ENCODE data around the gene AP1S1. TPM values are rescaled to one million over a fixed set of nuclear protein-coding genes. Genes with fewer than 3 reads are reported as not detected.
"Not testable (repeated sequence)": the region's sequence is repeated elsewhere in the genome, so short reads cannot be mapped to it uniquely, and the experiment has no call there.

Gene AP1S1
- polyA plus RNA-seq, 2 of the 4 experiments (the other 2 are of a cell fraction), result 107 to 181 TPM

DNA sequence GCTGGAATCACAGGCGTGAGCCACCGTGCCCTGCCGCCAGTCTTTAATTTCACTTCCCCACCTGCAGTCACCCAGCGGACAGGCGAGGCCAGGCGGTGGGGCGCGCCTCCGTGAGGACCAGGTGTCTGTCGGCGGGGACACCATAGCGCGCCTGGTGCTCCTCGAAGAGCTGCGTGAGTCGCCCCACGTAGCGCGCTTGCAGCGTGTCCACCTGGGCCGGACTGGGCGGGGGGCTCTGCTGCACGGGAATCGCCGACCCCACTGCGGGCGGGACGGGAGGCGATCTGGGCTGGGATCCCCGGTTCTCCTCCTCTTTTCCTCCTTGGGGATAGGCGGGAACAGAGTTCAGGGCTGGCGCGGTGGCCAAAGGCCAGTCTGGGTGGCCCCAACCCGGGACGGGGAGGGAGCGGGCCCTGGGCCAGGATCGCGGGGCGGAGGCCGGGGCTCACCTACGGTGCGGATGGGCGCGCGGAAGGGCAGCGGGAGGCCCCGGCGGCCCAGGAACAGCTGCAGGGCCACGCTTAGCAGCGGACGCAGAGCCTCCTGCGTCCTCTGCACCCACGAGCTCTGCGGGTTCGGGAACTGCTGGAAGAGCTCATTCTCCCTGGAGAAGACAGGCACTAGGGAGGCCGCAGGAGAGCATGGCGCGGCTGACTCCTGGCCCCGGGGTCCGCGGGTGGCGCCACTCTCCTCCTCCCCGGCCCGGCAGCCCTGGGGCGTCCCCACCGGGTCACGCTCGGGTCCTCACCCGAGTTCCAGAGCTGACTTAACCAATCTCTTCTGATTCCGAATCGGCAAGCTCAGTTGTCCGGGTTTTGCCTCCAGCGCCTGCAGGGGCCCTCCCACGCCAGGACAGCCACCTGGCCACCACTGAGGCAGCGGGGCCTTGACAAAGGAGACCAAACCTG is 47.7 kb downstream of the AP1S1 start (continued):
- TF ChIP-seq, protein P1, sequence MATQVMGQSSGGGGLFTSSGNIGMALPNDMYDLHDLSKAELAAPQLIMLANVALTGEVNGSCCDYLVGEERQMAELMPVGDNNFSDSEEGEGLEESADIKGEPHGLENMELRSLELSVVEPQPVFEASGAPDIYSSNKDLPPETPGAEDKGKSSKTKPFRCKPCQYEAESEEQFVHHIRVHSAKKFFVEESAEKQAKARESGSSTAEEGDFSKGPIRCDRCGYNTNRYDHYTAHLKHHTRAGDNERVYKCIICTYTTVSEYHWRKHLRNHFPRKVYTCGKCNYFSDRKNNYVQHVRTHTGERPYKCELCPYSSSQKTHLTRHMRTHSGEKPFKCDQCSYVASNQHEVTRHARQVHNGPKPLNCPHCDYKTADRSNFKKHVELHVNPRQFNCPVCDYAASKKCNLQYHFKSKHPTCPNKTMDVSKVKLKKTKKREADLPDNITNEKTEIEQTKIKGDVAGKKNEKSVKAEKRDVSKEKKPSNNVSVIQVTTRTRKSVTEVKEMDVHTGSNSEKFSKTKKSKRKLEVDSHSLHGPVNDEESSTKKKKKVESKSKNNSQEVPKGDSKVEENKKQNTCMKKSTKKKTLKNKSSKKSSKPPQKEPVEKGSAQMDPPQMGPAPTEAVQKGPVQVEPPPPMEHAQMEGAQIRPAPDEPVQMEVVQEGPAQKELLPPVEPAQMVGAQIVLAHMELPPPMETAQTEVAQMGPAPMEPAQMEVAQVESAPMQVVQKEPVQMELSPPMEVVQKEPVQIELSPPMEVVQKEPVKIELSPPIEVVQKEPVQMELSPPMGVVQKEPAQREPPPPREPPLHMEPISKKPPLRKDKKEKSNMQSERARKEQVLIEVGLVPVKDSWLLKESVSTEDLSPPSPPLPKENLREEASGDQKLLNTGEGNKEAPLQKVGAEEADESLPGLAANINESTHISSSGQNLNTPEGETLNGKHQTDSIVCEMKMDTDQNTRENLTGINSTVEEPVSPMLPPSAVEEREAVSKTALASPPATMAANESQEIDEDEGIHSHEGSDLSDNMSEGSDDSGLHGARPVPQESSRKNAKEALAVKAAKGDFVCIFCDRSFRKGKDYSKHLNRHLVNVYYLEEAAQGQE (IDR thresholded peaks at IDR 0.05), result no peak
- TF ChIP-seq, protein P2, sequence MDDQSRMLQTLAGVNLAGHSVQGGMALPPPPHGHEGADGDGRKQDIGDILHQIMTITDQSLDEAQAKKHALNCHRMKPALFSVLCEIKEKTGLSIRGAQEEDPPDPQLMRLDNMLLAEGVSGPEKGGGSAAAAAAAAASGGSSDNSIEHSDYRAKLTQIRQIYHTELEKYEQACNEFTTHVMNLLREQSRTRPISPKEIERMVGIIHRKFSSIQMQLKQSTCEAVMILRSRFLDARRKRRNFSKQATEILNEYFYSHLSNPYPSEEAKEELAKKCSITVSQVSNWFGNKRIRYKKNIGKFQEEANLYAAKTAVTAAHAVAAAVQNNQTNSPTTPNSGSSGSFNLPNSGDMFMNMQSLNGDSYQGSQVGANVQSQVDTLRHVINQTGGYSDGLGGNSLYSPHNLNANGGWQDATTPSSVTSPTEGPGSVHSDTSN (IDR thresholded peaks at IDR 0.05), result no peak
- TF ChIP-seq, protein P3, sequence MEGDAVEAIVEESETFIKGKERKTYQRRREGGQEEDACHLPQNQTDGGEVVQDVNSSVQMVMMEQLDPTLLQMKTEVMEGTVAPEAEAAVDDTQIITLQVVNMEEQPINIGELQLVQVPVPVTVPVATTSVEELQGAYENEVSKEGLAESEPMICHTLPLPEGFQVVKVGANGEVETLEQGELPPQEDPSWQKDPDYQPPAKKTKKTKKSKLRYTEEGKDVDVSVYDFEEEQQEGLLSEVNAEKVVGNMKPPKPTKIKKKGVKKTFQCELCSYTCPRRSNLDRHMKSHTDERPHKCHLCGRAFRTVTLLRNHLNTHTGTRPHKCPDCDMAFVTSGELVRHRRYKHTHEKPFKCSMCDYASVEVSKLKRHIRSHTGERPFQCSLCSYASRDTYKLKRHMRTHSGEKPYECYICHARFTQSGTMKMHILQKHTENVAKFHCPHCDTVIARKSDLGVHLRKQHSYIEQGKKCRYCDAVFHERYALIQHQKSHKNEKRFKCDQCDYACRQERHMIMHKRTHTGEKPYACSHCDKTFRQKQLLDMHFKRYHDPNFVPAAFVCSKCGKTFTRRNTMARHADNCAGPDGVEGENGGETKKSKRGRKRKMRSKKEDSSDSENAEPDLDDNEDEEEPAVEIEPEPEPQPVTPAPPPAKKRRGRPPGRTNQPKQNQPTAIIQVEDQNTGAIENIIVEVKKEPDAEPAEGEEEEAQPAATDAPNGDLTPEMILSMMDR (IDR thresholded peaks at IDR 0.05), result no peak

DNA sequence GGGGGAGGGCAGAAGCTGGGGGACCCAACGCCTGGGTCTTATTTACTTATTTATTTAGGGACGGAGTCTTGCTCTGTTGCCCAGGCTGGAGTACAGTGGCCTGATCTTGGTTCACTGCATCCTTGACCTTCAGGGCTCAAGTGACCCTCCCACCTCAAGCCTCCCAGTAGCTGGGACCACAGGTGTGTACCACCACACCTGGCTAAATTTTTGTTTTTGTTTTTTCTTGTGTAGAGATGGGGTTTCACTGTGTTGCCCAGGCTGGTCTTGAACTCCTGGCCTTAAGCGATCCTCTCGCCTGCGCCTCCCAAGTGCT is 48.3 kb downstream of the AP1S1 start:
- ATAC-seq (no peak), DNase-seq (ENCODE audit: low read depth in 1 of 2, low spot score in 1 of 2) (no peak), FAIRE-seq (no peak)
- Histone ChIP-seq H3K4me1 (peaks cover 10% of the 10 kb centered on the region), H3K4me3 (no peak overlapping the region), H3K9me3 (no peaks in the 10 kb centered on the region), H3K4me2 (no peak overlapping the region), H3K27ac (no peak overlapping the region)
- WGBS (ENCODE audit: missing lambda C conversion rate), result 84% methylated on average over 5 of the region's 5 CpGs
- no peak for TF ChIP-seq JUNB (IDR thresholded peaks at IDR 0.05)
- no peak for TF ChIP-seq FOSB (CRISPR knock-in tag; IDR thresholded peaks at IDR 0.05)
- no peak for TF ChIP-seq TP53 (CRISPR knock-in tag; IDR thresholded peaks at IDR 0.05)
- POLR2A ChIA-PET, result no interaction called here
- CTCF ChIA-PET, result interaction anchor here (1.0 to 10.4 kb wide), 6 partner anchors 9 to 60 kb away, joined by 3 to 93 read pairs (median 4); no protein-coding TSS in a partner anchor

DNA sequence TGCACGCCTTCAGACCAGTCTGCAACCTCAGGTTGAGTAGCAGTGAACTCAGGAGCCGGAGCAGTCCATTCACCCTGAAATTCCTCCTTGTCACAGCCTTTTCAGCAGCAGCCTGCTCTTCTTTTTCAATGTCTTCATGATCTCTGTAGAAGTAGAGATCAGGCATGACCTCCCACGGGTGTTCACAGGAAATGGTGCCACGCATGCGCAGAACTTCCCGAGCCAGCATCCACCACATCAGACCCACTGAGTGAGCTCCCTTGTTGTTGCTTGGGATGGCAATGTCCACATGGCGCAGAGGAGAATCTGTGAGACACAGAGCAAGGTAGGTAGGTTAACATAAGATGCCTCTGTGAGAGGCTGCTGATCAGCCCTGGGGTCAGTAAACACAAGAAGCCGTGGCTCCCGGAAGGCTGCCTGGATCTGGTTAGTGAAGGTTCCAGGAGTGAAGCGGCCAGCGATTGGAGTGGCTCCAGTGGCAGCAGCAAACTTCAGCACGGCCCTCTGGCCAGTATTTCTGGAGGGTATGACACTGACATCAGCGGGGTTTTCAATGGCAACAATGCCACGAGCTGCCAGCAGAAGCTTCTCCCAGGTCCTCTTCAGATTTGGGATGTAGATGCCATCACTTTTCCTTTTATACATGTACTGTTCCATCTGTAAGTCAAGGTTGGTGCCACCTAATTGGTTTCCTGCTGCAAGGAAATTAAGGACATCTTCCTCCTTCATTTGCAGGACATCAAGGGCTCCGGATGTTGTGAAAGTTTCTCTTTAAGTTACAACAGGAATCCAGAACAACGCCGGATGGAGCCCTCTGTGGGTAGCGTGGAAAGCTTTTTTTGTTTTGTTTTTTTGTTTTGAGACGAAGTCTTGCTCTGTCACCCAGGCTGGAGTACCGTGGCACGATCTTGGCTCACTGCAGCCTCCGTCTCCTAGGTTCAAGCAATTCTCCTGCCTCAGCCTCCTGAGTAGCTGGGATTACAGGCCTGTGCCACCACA is 49.8 kb downstream of the AP1S1 start:
- ATAC-seq; H3K9me3 ChIP-seq; FAIRE-seq; H3K4me2 ChIP-seq; DNase-seq (ENCODE audit: low read depth in 1 of 2, low spot score in 1 of 2); H3K4me3 ChIP-seq; H3K27ac ChIP-seq: not testable (repeated sequence)
- ChIA-PET CTCF (interaction anchor here (0.5 to 10.4 kb wide), 9 partner anchors 9 to 111 kb away, joined by 3 to 93 read pairs (median 3); partner anchors contain the start of gene PLOD3), POLR2A (interaction anchor here (1.7 kb wide), 1 partner anchor 14 kb away, joined by 4 read pairs; the partner anchor contains the start of genes PLOD3 and ZNHIT1)
- WGBS (ENCODE audit: missing lambda C conversion rate), result 69% methylated on average over 22 of the region's 22 CpGs
- H3K4me1 ChIP-seq, result peaks cover 10% of the 10 kb centered on the region

DNA sequence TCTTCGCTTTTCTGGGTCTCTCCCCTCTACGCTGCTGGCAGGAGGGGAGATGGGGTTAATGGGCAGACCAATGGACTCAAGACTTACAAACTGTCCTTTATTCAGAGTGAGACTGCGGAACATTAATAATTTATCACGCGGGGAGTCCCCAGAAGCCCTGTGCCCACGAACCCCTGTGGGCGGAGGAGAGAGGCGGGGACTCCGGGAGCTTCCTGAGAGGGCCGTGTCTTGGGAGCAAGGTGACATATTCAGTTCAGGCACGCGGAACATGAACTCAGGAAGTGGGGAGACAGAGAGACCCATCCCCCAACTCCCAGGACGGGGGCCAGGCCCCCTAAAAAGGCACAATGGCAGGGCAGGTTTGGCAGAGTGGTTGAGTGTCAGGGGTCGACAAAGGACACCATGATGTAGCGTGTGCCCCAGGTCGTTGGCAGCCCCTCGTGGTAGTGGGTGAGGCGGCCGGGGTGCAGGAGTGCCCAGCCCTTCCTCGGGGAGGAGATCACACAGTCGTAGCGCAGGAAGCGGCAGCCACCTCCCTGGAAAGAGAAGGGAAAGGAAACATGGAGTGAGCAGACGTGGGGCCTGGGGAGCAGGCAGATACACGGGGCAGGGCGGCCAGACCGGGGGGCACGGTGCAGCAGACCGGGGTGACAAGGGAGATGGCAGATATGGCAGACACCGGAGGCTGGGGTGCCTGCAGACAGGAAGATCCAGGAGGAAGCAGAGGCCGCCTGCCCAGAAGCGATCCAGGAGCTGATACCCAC is 51.8 kb downstream of the AP1S1 start:
- Histone ChIP-seq H3K4me2 (no peak overlapping the region), H3K9me3 (no peaks in the 10 kb centered on the region), H3K4me1 (peaks cover 2% of the 10 kb centered on the region), H3K4me3 (no peak overlapping the region), H3K27ac (no peak overlapping the region)
- ATAC-seq (no peak), FAIRE-seq (no peak), DNase-seq (ENCODE audit: low read depth in 1 of 2, low spot score in 1 of 2) (no peak)
- ChIA-PET POLR2A (interaction anchor here (1.7 kb wide), 1 partner anchor 12 kb away, joined by 4 read pairs; the partner anchor contains the start of genes PLOD3 and ZNHIT1), CTCF (interaction anchor here (1.8 to 10.4 kb wide), 3 partner anchors 11 to 62 kb away, joined by 9 to 93 read pairs (median 13); partner anchors contain the start of genes PLOD3 and ZNHIT1)
- 85% methylated on average over 32 of the region's 32 CpGs for WGBS (ENCODE audit: missing lambda C conversion rate)
- TF ChIP-seq CEBPB (IDR thresholded peaks at IDR 0.05) (no peak), EHF (CRISPR knock-in tag; IDR thresholded peaks at IDR 0.05) (no peak), ZSCAN20 (CRISPR knock-in tag; IDR thresholded peaks at IDR 0.05) (no peak), CBX8 (IDR thresholded peaks at IDR 0.05) (no peak), KDM5A (IDR thresholded peaks at IDR 0.05) (no peak), HOXB5 (CRISPR knock-in tag; IDR thresholded peaks at IDR 0.05) (no peak), JUNB (IDR thresholded peaks at IDR 0.05) (no peak), GATA3 (IDR thresholded peaks at IDR 0.05; ENCODE audit: borderline replicate concordance) (no peak), PHF8 (IDR thresholded peaks at IDR 0.05; ENCODE audit: borderline replicate concordance, low read depth) (no peak)
- TF ChIP-seq, protein P4, sequence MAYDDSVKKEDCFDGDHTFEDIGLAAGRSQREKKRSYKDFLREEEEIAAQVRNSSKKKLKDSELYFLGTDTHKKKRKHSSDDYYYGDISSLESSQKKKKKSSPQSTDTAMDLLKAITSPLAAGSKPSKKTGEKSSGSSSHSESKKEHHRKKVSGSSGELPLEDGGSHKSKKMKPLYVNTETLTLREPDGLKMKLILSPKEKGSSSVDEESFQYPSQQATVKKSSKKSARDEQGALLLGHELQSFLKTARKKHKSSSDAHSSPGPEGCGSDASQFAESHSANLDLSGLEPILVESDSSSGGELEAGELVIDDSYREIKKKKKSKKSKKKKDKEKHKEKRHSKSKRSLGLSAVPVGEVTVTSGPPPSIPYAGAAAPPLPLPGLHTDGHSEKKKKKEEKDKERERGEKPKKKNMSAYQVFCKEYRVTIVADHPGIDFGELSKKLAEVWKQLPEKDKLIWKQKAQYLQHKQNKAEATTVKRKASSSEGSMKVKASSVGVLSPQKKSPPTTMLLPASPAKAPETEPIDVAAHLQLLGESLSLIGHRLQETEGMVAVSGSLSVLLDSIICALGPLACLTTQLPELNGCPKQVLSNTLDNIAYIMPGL (CRISPR knock-in tag; IDR thresholded peaks at IDR 0.05; ENCODE audit: borderline replicate concordance), result no peak
- TF ChIP-seq, protein P5, sequence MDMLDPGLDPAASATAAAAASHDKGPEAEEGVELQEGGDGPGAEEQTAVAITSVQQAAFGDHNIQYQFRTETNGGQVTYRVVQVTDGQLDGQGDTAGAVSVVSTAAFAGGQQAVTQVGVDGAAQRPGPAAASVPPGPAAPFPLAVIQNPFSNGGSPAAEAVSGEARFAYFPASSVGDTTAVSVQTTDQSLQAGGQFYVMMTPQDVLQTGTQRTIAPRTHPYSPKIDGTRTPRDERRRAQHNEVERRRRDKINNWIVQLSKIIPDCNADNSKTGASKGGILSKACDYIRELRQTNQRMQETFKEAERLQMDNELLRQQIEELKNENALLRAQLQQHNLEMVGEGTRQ (IDR thresholded peaks at IDR 0.05), result no peak

All from A549 (cell line).